WI38 (cell line): Measurements from ENCODE around the gene PRR5L.

Source experiments
- H3K4me3 ChIP-seq: 2 replicates; pipeline ENCODE4 v1.5.1; 2011; ENCODE audit warnings: low read depth, mild to moderate bottlenecking, control low read depth, low read length
- CTCF ChIP-seq: IDR thresholded peaks from 2 replicates; pipeline ENCODE4 v1.5.1; 2012; ENCODE audit warnings: low read depth, mild to moderate bottlenecking, control low read depth, low read length

The PRR5L gene

DNA sequence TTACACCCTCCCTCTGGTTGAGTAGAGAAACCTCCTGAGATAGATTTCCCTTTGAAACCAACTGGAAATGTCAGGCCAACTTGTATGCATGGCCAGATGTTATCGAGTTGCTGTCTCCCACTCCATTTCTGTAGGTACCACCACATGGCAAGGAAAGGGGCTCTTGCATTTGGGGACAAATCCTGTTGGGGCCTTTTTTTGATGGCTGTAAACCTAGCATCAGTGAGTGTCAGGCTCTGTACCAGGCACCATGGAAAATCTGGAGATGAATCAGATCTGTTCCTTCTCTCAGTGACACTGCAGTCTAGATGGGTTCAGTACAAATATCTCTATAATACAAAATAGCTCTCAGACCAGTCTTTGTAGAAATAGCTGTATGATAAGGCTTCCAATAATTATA lies 155.6 kb downstream of the PRR5L start:
- H3K4me3 ChIP-seq = no peak overlapping the region

GRCh38 chr11:36452236-36452940 lies 156.3 kb downstream of the PRR5L start:
- no peak for TF ChIP-seq CTCF
- no peak overlapping the region for H3K4me3 ChIP-seq

More for the DNA sequence above, 155.6 kb downstream of the PRR5L start:
- no peak for TF ChIP-seq CTCF

DNA sequence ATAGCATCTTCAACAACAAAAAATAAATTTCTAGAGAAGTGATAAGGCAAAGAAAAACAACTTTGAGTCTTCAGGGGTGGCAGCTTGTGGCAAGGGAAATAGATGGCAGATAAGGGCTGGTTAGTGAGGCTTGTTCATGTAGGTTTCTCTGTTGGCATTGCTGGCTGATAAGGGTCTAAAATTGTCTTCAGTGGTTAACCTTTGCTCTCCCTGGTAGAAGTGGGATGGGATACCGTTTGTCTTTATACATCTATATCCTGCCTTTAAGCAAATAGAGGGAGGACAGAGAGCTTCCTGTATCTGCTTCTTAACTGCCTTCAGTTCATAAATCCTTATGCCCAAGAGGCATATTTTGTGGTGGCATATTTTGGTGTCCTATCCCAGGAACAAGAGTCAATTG lies 156.9 kb downstream of the PRR5L start:
- no peak for TF ChIP-seq CTCF
- H3K4me3 ChIP-seq = no peak overlapping the region

GRCh38 chr11:36453678-36454077 lies 157.6 kb downstream of the PRR5L start:
- no peak overlapping the region for H3K4me3 ChIP-seq
- TF ChIP-seq CTCF = no peak

DNA sequence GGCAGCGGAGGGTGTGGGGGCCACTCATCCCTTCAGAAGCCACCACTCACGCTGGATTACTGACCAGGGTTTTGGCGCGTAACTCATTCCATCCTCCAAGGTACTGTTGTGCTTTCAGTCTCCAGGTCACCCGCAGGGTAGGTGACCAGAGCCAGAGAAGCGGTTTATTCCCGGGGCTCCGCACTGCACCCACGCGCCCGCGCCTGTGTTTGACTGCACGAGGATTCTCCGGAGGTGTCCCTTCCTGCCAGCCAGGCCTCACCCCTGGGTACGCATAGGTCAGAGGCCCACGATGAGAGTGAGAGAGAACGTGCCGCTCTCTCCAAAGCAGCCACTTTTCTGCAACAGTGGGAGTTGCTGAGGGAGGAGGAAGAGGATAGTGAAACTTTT lies 158.5 kb downstream of the PRR5L start:
- no peak for TF ChIP-seq CTCF
- no peak overlapping the region for H3K4me3 ChIP-seq

- no peak overlapping the region for H3K4me3 ChIP-seq
- no peak for TF ChIP-seq CTCF
Observed at GRCh38 chr11:36454941-36455631, 159.0 kb downstream of the PRR5L start.

DNA sequence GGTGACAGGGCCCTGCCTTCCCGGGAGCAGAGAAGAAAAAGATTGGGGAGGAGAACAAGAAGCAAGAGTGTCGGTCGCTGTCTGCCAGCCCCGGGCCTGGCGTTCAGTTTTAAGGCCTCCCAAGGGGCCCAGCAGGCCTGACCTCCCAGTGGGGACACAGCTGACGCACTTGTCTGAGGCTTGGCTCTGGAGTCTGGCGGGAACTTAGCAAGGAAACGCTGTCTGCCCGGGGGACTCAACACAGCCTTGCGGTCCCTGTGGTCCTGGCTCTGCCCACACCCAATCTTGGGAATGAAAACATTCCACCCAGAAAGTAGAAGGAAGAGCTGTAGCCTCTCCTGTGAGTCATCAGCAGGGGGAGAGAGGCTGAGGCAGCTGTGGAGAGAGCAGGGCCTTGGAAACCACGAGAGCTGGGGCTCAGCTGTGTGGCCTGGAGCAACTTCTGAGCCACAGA lies 159.6 kb downstream of the PRR5L start:
- no peak for TF ChIP-seq CTCF
- peak overlapping the region; percentile 20; the same call in 1 of the 2 replicates for H3K4me3 ChIP-seq
